NCI-H526 treated with DMSO at 0.1 percent for 48 hours (cell line): Measurements from ENCODE around the gene CLEC18C.
"Not testable (repeated sequence)": the region's sequence is repeated elsewhere in the genome, so short reads cannot be mapped to it uniquely, and the experiment has no call there.

Experiments
- DNase-seq: peaks from one replicate; lab custom pipeline; 2025; lab: John Stamatoyannopoulos, UW

CLEC18C gene

DNA sequence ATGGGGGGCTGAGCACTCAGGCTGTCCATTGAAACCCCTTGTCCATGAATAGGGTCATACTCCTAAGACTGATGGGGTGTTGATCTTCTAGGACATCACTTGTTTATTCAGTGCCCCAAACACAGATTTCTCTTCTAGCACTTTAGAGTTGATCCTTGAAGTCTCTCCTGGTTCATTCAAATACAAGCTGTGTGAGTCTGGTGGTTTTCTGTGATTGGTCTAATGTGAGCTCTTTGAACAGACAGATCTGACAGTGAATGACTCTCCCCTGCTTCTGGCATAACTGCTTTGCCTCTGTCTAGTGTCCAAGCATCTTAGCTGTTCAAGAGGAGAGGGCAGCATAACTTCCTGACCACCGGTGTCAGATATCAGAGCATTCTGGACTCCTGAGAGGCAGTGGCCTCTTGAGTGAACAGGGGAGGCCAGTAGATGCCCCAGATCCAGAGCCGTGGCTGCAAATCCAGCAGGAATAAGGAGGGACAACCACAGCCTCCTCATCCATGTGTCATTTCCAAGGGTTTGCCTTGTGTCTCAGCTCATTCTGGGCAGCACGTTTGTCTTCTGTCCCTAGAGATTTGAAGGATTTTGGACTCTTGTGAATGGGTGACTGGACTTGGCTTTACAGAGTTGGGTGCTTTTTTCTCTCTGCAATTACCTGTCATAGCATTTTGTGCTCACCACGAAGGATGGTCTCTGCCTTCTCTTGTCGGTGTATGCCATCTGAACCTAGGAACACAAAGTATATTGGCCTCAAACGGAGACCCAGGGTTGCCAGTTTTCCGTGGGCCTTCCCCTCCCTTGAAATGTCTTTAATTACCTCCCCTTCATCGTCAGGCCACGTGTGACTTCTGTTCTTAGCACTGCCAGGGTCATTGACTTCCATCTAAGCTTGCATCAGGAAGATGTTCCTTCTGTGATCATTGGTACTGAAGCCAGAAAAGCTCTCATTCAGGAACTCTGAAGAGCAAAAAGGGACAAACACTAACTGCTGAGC is 13.9 kb upstream of the CLEC18C start:
- no peak for DNase-seq

GRCh38 chr16:70160388-70160787 is 13.2 kb upstream of the CLEC18C start:
- no peak for DNase-seq

GRCh38 chr16:70160821-70161220 is 12.8 kb upstream of the CLEC18C start:
- no peak for DNase-seq

- no peak for DNase-seq
Measured at GRCh38 chr16:70161350-70161749, 12.2 kb upstream of the CLEC18C start.

DNA sequence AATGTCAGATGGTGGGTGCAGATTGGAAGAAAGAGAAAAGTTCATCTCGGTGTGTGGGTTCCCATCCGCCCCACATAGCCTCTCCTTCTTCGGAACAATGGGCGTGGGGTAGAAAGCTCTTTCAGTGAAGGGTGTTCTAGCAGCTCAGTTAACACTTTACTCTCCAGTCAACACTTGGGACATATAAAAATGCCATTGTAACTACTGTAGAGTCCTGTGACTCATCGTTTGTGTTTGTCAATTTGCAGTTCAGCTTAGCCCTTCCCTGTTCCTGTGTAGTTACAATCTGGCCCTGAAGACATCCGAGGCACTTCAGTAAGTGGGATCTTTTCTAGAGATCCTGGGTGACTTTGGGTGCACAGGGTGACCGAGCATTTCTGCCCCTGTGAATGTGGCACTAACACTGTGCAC is 11.5 kb upstream of the CLEC18C start:
- DNase-seq, result no peak

DNA sequence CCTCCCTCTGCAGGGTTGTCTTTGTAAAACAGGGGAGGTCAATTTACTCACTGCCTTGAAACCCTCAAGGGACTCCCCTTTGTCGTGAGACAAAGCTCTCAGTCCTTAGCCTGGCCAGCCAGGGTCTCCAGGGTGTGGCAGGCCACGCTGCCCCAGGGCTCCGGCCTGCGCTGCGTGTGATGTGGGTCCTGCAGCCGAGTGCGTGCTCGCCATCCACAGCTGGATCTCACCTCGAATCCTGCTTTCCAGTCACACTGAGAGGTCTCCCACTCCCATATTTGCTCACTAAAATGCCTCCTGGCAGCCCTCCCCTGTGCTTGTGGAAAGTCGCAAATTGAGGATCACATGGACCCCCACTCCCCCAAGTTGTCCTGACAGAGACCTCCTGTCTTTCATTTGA is 10.0 kb upstream of the CLEC18C start:
- no peak for DNase-seq

DNA sequence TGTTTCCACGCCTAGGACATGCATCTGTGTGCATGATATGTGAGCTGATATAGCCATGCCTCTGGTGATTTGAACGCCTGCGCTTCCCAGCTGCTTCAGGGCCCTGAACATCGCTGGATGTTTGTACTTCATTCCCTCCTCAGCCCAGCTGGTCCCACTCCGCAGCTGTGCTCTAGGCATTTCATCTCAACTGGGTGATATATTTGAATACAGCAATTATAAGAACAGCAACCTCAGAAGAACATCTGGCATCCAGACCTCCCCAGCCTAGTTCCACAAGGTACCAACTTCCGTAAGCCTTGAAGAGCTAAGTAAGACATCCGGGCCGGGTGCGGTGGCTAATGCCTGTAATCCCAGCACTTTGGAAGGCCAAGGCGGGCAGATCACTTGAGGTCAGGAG is 6.9 kb upstream of the CLEC18C start:
- not testable (repeated sequence) for DNase-seq

GRCh38 chr16:70173916-70174315 is 329 bp downstream of the CLEC18C start:
- not testable (repeated sequence) for DNase-seq

DNA sequence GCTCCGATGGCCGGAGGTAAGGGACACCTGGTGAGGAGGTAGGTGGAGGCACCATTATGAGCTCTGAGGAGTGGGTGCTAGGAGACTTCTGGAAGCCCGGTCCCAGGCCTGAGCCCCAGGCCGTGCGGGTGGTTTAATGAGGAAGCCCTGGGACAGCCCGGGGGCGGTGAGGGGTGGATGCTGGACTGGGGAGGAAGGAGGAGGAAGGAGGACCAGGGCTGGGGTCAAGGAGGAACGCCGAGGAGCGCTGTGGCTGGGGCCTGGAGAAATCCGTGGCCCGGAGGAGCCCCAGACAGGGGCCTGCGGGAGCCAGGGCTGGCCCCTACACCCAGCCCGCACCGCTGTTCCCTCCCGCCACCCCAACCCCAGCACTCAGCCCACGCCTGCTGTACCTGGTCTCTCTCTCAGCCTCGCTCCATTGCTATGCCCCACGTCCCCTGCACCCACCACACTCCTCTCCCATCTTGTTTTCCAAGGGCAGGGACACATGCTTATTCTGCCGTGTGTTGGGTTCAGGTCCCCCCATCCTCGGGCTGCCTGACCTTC is 873 bp downstream of the CLEC18C start:
- not testable (repeated sequence) for DNase-seq

DNA sequence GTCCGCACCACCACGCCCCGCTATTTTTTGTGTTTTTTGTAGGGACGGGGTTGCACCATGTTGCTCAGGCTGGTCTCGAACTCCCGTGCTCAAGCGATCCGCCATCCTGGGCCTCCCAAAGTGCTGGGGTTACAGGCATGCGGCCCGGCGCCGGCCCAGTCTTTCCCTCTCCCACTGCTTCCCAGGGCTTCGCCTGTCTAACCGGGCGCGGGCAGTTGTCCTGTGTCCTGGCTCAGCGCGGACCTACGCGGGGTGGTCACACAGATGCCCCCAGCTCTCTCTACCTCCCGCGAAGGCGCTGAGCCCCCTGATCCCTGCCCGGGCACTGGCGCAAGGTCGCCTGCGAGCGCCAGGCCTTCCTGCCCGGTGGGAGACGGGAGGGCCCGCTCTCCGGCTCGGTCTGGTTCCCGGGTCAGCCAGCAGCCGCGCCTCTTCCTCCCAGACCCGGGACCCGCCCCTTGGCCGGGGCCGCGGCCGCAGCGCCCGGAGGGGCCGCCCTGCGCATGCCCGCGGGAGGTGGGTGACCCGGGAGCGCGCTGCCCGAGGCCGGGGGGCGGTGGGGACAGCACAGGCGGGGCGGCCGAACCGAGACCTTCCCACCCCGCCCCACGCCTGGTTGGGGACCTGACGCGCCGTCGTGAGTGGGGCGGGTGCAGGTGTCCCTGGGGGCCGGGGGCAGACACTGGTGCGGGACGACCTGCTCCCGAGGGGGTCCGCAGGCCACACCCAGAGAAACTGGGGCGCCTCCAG is 14.4 kb downstream of the CLEC18C start:
- not testable (repeated sequence) for DNase-seq

DNA sequence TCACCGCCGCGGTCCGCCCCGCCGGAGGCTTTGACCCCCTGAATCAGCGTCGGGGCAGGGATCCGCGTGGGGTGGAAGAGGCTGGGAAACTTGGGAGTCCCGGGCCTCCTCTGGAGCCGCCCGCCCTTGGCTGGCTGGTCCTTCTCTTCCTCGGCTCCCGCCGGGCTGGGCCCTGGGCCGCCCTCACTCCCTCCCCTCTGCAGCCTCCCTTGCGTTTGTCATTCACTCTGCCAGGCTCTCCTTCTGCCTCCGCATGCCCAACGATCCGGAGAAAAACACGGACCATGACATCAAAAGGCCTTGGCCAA is 15.0 kb downstream of the CLEC18C start:
- DNase-seq, result not testable (repeated sequence)

GRCh38 chr16:70190574-70190973 is 17.0 kb downstream of the CLEC18C start:
- not testable (repeated sequence) for DNase-seq

DNA sequence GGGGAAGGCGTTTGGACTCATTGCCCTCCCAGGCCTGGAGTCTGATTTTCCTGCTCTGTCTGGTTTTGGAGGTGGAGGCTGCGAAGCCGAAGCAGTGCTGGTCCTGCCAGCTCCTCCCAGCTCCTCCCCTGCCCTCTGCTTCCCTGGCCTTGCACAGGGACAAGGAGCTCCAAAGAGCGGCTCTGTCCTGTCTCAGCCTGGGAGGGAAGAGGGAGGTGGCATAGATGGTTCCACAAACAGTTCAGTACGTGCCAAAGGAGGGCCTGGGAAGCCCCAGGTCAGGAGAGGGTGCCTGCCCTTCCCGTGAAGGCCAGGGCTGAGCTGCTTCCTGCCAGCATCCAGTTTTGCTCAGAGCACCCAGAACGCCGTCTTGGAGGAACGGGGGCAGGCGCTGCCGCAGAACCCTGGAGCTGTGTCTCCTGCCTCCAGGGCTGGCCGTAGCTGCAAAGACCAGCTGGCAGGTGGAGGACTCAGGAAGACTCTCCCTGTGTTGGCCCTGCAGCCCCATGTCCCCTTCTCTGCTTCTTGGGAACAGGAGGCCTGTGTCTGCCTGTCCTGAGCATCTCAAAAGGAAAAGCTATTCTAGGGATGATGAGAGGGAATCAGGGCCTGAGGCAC is 23.2 kb downstream of the CLEC18C start:
- not testable (repeated sequence) for DNase-seq

DNA sequence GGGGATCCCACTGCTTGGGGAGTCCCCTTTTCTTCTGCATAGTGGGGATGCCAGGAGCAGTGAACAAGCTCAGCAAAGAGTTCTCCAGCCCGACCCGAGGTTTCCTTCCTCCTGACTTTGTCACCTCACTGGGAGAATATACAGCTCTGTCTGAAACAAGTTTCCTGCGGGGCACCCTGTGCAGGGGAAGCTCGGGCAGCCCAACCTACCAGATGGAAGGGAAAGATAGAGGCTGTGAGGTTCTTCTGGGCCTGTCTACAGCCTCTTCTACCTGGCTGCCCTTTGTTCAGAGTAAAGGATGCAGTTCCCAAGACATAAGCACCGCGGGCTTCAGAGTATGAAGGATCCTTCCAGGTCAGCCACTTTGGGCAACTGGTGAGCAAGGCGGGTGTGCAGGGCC is 24.0 kb downstream of the CLEC18C start:
- not testable (repeated sequence) for DNase-seq

DNA sequence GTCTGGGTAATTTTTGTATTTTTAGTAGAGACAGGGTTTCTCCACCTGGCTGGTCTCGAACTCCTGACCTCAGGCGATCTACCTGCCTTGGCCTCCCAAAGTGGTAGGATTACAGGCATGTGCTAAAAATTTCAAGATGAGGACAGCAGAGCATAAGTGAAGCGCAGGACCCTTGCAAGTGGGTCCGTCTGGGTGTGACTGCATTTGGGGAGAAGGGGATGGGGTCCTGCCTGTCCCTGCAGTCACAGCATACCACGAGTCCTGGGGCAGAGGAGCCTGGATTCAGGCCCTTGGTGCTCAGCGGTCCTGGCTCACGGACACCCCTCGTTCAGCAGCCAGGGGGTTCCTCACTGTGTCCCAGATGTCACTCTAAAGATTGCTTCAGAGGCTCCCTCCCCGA is 24.6 kb downstream of the CLEC18C start:
- not testable (repeated sequence) for DNase-seq

DNA sequence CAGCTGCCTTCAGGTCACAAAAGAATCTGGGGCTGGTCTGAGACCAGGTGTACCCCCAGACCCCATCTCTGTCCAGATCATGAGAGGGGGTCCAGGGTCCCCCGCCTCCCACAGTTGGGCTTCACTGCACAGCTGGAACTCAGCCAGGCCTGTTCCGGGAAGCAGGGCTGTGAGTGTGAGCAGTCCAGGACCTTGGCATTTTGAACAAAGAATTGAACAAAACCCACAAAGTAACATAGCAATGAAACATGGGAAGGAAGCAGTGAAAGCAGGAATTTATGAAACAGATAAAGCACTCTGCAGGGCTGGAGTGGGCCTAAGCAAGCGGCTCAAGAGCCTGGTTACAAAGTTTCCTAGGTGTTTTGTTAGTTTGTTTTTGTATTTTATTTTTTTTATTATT is 25.1 kb downstream of the CLEC18C start:
- not testable (repeated sequence) for DNase-seq

DNA sequence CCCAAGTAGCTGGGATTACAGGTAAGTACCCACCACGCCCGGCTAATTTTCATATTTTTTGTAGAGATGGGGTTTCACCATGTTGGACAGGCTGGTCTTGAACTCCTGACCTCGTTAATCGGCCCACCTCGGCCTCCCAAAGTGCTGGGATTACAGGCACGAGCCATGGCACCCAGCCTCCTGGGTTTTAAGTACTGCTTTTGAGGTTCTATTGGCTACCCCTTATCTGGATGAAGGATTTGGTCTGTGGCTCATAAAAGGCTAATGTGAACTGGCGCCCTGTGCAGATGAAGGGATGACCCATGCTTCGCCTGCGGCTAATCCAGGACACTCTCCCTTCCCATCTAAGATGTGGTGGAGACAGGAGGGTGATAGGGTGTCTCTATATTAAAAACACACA is 25.6 kb downstream of the CLEC18C start:
- DNase-seq, result not testable (repeated sequence)

- not testable (repeated sequence) for DNase-seq
Measured at GRCh38 chr16:70200063-70200462, 26.5 kb downstream of the CLEC18C start.

DNA sequence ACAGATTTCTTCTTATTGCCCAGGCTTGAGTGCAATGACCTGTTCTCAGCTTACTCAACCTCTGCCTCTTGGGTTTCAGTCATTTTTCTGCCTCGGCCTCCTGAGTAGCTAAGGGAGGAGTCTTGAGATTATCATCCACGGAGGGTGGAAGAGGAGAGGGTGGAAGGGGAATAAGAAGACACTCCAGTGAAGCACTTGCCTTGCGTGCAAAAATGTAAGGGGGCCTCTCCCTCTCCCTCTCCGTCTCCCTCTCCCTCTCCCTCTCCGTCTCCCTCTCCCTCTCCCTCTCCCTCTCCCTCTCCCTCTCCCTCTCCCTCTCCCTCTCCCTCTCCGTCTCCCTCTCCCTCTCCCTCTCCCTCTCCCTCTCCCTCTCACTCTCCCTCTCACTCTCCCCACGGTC is 29.9 kb downstream of the CLEC18C start:
- DNase-seq, result not testable (repeated sequence)

DNA sequence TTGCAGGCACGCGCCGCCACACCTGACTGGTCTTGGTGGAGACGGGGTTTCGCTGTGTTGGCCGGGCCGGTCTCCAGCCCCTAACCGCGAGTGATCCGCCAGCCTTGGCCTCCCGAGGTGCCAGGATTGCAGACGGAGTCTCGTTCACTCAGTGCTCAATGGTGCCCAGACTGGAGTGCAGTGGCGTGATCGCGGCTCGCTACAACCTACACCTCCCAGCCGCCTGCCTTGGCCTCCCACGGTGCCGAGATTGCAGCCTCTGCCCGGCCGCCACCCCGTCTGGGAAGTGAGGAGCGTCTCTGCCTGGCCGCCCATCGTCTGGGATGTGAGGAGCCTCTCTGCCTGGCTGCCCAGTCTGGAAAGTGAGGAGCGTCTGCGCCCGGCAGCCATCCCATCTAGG is 30.4 kb downstream of the CLEC18C start:
- DNase-seq, result not testable (repeated sequence)

DNA sequence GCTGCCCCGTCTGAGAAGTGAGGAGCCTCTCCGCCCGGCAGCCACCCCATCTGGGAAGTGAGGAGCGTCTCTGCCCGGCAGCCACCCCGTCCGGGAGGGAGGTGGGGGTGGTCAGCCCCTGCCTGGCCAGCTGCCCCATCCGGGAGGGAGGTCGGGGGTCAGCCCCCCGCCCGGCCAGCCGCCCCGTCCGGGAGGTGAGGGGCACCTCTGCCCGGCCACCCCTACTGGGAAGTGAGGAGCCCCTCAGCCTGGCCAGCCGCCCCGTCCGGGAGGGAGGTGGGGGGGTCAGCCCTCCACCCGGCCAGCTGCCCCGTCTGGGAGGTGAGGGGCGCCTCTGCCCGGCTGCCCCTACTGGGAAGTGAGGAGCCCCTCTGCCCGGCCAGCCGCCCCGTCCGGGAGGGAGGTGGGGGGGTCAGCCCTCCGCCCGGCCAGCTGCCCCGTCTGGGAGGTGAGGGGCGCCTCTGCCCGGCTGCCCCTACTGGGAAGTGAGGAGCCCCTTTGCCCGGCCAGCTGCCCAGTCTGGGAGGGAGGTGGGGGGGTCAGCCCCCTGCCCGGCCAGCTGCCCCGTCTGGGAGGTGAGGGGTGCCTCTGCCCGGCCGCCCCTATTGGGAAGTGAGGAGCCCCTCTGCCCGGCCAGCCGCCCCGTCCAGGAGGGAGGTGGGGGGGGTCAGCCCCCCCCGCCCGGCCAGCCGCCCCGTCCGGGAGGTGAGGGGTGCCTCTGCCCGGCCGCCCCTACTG is 31.2 kb downstream of the CLEC18C start:
- DNase-seq, result not testable (repeated sequence)

DNA sequence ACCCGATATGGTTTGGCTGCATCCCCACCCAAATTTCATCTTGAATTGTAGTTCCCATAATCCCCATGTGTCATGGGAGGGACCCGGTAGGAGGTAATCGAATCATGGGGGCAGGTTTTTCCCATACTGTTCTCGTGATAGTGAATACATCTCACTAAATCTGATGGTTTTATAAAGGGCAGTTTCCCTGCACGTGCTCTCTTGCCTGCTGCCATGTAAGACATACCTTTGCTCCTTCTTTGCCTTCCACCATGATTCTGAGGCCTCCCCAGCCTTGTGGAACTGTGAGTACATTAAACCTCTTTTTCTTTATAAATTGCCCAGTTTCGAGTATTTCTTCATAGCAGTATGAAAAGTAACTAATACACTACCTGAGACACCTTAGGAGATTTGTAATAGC is 32.8 kb downstream of the CLEC18C start:
- not testable (repeated sequence) for DNase-seq
